Measurements from ENCODE around the gene RBM39.
A peak's percentile ranks its signal among the peaks of the same experiment; 100 is the strongest.
"Not testable (repeated sequence)": the region's sequence is repeated elsewhere in the genome, so short reads cannot be mapped to it uniquely, and the experiment has no call there.

Gene RBM39

DNA sequence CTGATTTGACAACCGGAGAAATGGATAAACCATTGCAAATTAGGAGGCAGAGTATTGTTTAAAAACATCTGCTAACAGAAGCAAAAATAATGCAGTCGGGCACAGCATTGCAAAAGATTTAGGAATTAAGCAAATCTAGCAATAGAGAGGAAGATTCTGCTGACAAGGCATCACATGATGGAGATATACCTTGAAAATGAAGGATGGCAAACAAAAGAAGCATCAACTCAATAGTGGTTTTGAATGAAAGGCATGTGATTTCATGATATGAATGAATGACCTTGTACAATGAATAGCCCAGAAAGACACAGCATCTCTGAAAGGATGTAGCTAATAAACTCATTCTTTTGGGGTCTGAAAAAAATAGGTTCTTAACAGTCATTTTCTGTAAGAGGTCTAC, 8.6 kb upstream of the RBM39 start:
- Histone ChIP-seq H2BK15ac (ENCODE audit: low read depth, poor library complexity, severe bottlenecking) (no peak overlapping the region), H2BK5ac (ENCODE audit: low read depth, low read length, poor library complexity, severe bottlenecking) (no peak overlapping the region), H3K79me1 (replicated peaks; ENCODE audit: low read length, poor library complexity, severe bottlenecking) (no peaks in the 10 kb centered on the region), H3K4me3 (ENCODE audit: insufficient read depth in 1 of 2, low read depth in 1 of 2, low read length in 2 of 2) (no peak overlapping the region), H3K4ac (ENCODE audit: low read depth in 1 of 2, low read length in 2 of 2) (no peak overlapping the region), H3K18ac (ENCODE audit: low read depth in 1 of 2, low read length in 2 of 2) (no peak overlapping the region), H3K27me3 (ENCODE audit: control insufficient read depth in 1 of 2, insufficient read depth in 1 of 2, low read length in 2 of 2) (no peaks in the 10 kb centered on the region), H2AFZ (ENCODE audit: low read depth, low read length) (no peak overlapping the region), H3K36me3 (ENCODE audit: control insufficient read depth in 1 of 2, insufficient read depth in 2 of 2, low read depth in 1 of 2, low read length in 2 of 2) (no peaks in the 10 kb centered on the region), H2BK12ac (ENCODE audit: low read length in 2 of 2) (no peak overlapping the region), H2BK120ac (ENCODE audit: low read depth, low read length) (no peak overlapping the region), H3K4me2 (ENCODE audit: low read length, poor library complexity, severe bottlenecking) (no peak overlapping the region), H3K23ac (ENCODE audit: low read length in 2 of 2) (no peak overlapping the region), H4K91ac (ENCODE audit: low read length) (no peak overlapping the region), H3K9me3 (ENCODE audit: control insufficient read depth, low read length) (no peaks in the 10 kb centered on the region), H3K4me1 (ENCODE audit: control insufficient read depth, insufficient read depth, low read depth, low read length) (no peaks in the 10 kb centered on the region), H3K27ac (ENCODE audit: low read length, poor library complexity, severe bottlenecking) (no peak overlapping the region), H3K9ac (ENCODE audit: low read length) (no peak overlapping the region), H2AK5ac (ENCODE audit: low read length, severe bottlenecking) (no peak overlapping the region), H3K14ac (ENCODE audit: low read length in 2 of 2) (no peak overlapping the region), H4K8ac (ENCODE audit: low read length) (no peak overlapping the region)
- WGBS, result 98% methylated on average over 2 of the region's 2 CpGs
- no peak for DNase-seq

DNA sequence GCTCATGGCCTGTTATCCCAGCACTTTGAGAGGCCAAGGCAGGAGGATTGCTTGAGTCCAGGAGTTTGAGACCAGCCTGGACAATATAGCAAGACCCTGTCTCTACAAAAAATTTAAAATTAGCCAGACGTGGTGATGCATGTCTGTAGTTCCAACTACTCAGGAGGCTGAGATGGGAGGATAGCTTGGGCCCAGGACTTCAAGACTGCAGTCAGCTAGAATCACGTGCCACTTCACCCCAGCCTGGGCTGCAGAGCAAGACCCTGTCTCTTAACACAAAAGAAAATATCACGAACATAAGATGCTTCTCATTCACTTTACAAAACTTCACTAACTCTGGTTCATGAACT, 2.4 kb upstream of the RBM39 start:
- H3K4me2 ChIP-seq (ENCODE audit: low read length, poor library complexity, severe bottlenecking); H2AK5ac ChIP-seq (ENCODE audit: low read length, severe bottlenecking); H3K27me3 ChIP-seq (ENCODE audit: control insufficient read depth in 1 of 2, insufficient read depth in 1 of 2, low read length in 2 of 2); H3K27ac ChIP-seq (ENCODE audit: low read length, poor library complexity, severe bottlenecking); H4K91ac ChIP-seq (ENCODE audit: low read length); DNase-seq; H2BK5ac ChIP-seq (ENCODE audit: low read depth, low read length, poor library complexity, severe bottlenecking); H3K23ac ChIP-seq (ENCODE audit: low read length in 2 of 2); H2BK120ac ChIP-seq (ENCODE audit: low read depth, low read length); H3K79me1 ChIP-seq (replicated peaks; ENCODE audit: low read length, poor library complexity, severe bottlenecking); H2BK12ac ChIP-seq (ENCODE audit: low read length in 2 of 2); H3K4ac ChIP-seq (ENCODE audit: low read depth in 1 of 2, low read length in 2 of 2); H3K4me1 ChIP-seq (ENCODE audit: control insufficient read depth, insufficient read depth, low read depth, low read length); H3K4me3 ChIP-seq (ENCODE audit: insufficient read depth in 1 of 2, low read depth in 1 of 2, low read length in 2 of 2); H3K9me3 ChIP-seq (ENCODE audit: control insufficient read depth, low read length); H3K9ac ChIP-seq (ENCODE audit: low read length); H2BK15ac ChIP-seq (ENCODE audit: low read depth, poor library complexity, severe bottlenecking); H3K14ac ChIP-seq (ENCODE audit: low read length in 2 of 2); H4K8ac ChIP-seq (ENCODE audit: low read length); H2AFZ ChIP-seq (ENCODE audit: low read depth, low read length): not testable (repeated sequence)
- WGBS, result 100% methylated on average over 2 of the region's 3 CpGs
- Histone ChIP-seq H3K18ac (ENCODE audit: low read depth in 1 of 2, low read length in 2 of 2) (peak overlapping the region in 1 of 2 experiments; percentile 46), H3K36me3 (ENCODE audit: control insufficient read depth in 1 of 2, insufficient read depth in 2 of 2, low read depth in 1 of 2, low read length in 2 of 2) (peaks cover 0 to 13% of the 10 kb centered on the region in 2 experiments)

DNA sequence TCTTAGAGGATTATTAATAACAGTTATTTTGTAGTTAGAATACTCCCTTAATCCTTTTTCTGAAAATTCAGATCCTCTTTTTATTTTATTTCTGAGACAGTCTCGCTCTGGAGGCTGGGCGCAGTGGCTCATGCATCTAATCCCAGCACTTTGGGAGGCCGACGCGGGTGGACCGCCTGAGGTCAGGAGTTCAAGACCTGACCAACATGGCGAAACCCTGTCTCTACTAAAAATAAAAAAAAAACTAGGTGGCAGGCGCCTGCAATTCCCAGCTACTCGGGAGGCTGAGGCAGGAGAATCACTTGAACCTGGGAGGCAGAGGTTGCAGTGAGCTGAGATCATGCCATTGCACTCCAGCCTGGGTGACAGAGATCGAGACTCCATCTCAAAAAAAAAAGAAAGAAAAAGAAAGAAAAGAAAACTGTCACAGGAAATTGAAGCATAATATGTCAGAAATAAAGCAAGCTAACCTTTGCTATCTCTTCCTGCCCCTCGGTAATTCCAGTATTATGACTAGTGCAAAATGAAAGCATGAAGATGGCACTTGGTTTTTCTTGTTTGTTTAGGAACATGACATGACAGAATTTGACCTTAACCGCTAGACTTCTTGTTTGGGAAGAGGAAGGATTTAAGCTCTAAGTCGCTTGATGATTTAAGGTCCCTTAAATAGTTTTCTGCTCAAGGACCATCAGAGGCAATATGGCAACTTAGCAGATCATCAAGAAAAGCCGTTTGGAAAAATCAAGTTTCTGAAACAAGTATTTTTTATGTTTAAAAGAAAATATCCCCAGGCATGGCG, 1.8 kb upstream of the RBM39 start:
- Histone ChIP-seq H3K27ac (ENCODE audit: low read length, poor library complexity, severe bottlenecking) (peak overlapping the region; percentile 25), H3K27me3 (ENCODE audit: control insufficient read depth in 1 of 2, insufficient read depth in 1 of 2, low read length in 2 of 2) (no peaks in the 10 kb centered on the region), H3K4me3 (ENCODE audit: insufficient read depth in 1 of 2, low read depth in 1 of 2, low read length in 2 of 2) (peak overlapping the region in 1 of 2 experiments; percentile 88), H2AK5ac (ENCODE audit: low read length, severe bottlenecking) (no peak overlapping the region), H3K4ac (ENCODE audit: low read depth in 1 of 2, low read length in 2 of 2) (peak overlapping the region in 1 of 2 experiments; percentile 71), H4K91ac (ENCODE audit: low read length) (no peak overlapping the region), H3K4me2 (ENCODE audit: low read length, poor library complexity, severe bottlenecking) (no peak overlapping the region), H3K79me1 (replicated peaks; ENCODE audit: low read length, poor library complexity, severe bottlenecking) (no peaks in the 10 kb centered on the region), H3K36me3 (ENCODE audit: control insufficient read depth in 1 of 2, insufficient read depth in 2 of 2, low read depth in 1 of 2, low read length in 2 of 2) (peaks cover 3 to 19% of the 10 kb centered on the region in 2 experiments), H2BK5ac (ENCODE audit: low read depth, low read length, poor library complexity, severe bottlenecking) (no peak overlapping the region), H3K14ac (ENCODE audit: low read length in 2 of 2) (no peak overlapping the region), H2BK12ac (ENCODE audit: low read length in 2 of 2) (no peak overlapping the region), H2BK120ac (ENCODE audit: low read depth, low read length) (no peak overlapping the region), H2BK15ac (ENCODE audit: low read depth, poor library complexity, severe bottlenecking) (no peak overlapping the region), H3K9ac (ENCODE audit: low read length) (peak overlapping the region; percentile 100), H3K23ac (ENCODE audit: low read length in 2 of 2) (no peak overlapping the region), H2AFZ (ENCODE audit: low read depth, low read length) (no peak overlapping the region), H4K8ac (ENCODE audit: low read length) (no peak overlapping the region), H3K18ac (ENCODE audit: low read depth in 1 of 2, low read length in 2 of 2) (peak overlapping the region in 1 of 2 experiments; percentile 59), H3K9me3 (ENCODE audit: control insufficient read depth, low read length) (no peaks in the 10 kb centered on the region), H3K4me1 (ENCODE audit: control insufficient read depth, insufficient read depth, low read depth, low read length) (peaks cover 4% of the 10 kb centered on the region)
- WGBS, result 87% methylated on average over 13 of the region's 15 CpGs
- peak; percentile 78 for DNase-seq

DNA sequence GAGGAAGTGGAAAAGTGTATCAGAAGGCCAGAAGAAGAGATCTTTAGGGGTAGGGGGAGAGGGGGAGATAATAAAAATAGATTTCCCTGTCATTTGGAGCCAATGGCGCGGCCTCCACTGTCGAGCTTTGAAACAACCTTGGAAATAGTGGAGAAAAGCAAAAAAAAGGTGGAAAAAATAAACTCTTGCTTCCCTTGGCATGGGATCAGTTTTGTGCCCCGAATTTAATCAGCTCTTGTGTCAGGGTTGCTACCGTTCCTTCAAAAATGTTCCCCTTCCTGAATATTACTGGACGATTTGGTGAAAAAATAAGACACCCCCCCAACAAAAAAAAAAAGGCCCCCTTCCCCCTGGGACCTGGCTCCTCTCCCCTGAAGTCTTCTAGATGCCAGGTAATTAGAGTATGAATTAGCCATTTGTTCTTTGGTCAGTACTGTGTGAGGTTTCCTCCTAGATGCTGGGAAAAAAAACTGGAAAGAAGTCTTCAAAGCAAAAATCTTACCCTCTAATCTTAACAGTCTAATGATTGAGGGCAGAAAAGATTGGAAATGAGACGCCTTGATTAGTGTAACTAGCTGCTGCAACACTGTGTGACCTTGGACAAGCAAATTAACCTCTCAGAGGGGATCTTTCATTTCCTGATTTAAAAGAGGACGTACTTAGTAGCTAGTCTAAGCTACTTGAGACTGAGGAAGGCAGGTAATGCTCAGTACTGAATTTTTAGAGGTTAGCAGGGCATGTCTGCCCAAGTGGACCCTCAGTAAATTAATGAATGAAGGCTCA, 872 bp upstream of the RBM39 start:
- Histone ChIP-seq H3K4me3 (ENCODE audit: insufficient read depth in 1 of 2, low read depth in 1 of 2, low read length in 2 of 2) (peak overlapping the region; percentile 37 to 88), H3K4me1 (ENCODE audit: control insufficient read depth, insufficient read depth, low read depth, low read length) (peaks cover 6% of the 10 kb centered on the region), H3K18ac (ENCODE audit: low read depth in 1 of 2, low read length in 2 of 2) (peak overlapping the region; percentile 82 to 91), H3K4ac (ENCODE audit: low read depth in 1 of 2, low read length in 2 of 2) (peak overlapping the region; percentile 54 to 94), H3K9ac (ENCODE audit: low read length) (peak overlapping the region; percentile 100), H4K91ac (ENCODE audit: low read length) (no peak overlapping the region), H2BK15ac (ENCODE audit: low read depth, poor library complexity, severe bottlenecking) (no peak overlapping the region), H3K14ac (ENCODE audit: low read length in 2 of 2) (peak overlapping the region in 1 of 2 experiments; percentile 58), H4K8ac (ENCODE audit: low read length) (peak overlapping the region; percentile 63), H3K9me3 (ENCODE audit: control insufficient read depth, low read length) (no peaks in the 10 kb centered on the region), H2AK5ac (ENCODE audit: low read length, severe bottlenecking) (peak overlapping the region; percentile 50), H3K27me3 (ENCODE audit: control insufficient read depth in 1 of 2, insufficient read depth in 1 of 2, low read length in 2 of 2) (no peaks in the 10 kb centered on the region), H2BK12ac (ENCODE audit: low read length in 2 of 2) (no peak overlapping the region), H3K36me3 (ENCODE audit: control insufficient read depth in 1 of 2, insufficient read depth in 2 of 2, low read depth in 1 of 2, low read length in 2 of 2) (peaks cover 6 to 29% of the 10 kb centered on the region in 2 experiments), H3K79me1 (replicated peaks; ENCODE audit: low read length, poor library complexity, severe bottlenecking) (no peaks in the 10 kb centered on the region), H3K23ac (ENCODE audit: low read length in 2 of 2) (no peak overlapping the region), H2BK120ac (ENCODE audit: low read depth, low read length) (peak overlapping the region; percentile 93), H2AFZ (ENCODE audit: low read depth, low read length) (no peak overlapping the region), H3K4me2 (ENCODE audit: low read length, poor library complexity, severe bottlenecking) (peak overlapping the region; percentile 77), H2BK5ac (ENCODE audit: low read depth, low read length, poor library complexity, severe bottlenecking) (peak overlapping the region; percentile 90), H3K27ac (ENCODE audit: low read length, poor library complexity, severe bottlenecking) (peak overlapping the region; percentile 94)
- 2% methylated on average over 7 of the region's 8 CpGs for WGBS
- DNase-seq, result peak; percentile 51

All from mesenchymal stem cell (in vitro differentiated cells and primary cell).